AG20443 (cell line): Measurements from ENCODE around the gene ULK4.

Experiments
- DNase-seq: peaks from one replicate; pipeline ENCODE4 v3.0.0; 2012; ENCODE audit warnings: low spot score, mixed read lengths

Gene ULK4

GRCh38 chr3:41258239-41258800, 703.6 kb downstream of the ULK4 start:
- DNase-seq: no peak

GRCh38 chr3:41251593-41251992, 710.3 kb downstream of the ULK4 start:
- no peak for DNase-seq

GRCh38 chr3:41250825-41251224, 711.1 kb downstream of the ULK4 start:
- no peak for DNase-seq

DNA sequence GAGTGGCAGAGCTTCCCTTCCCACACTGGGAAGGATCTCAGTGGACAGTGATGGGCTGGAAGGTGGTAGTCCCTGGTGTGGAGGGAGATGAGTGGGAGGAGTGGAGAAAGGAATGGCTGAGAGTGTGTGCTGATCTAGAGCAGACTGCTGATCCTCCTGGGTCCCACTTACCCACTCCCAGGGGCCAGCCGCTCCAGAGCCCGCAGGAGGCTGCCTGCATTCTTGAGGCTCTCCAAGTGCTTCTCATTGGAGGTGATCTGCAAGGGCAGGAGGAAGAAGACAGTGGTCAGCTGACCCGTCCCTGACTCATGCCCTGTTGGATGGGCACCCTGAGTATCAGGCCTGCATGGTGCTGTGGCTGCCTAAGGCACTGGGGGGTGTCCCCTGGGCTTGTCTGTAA, 712.6 kb downstream of the ULK4 start:
- DNase-seq: no peak

GRCh38 chr3:41248525-41248924, 713.4 kb downstream of the ULK4 start:
- DNase-seq: no peak

- no peak for DNase-seq
These were observed 714.6 kb downstream of the ULK4 start for GRCh38 chr3:41247055-41248004.

- DNase-seq: no peak
These were observed 717.1 kb downstream of the ULK4 start for GRCh38 chr3:41244620-41245336.

DNA sequence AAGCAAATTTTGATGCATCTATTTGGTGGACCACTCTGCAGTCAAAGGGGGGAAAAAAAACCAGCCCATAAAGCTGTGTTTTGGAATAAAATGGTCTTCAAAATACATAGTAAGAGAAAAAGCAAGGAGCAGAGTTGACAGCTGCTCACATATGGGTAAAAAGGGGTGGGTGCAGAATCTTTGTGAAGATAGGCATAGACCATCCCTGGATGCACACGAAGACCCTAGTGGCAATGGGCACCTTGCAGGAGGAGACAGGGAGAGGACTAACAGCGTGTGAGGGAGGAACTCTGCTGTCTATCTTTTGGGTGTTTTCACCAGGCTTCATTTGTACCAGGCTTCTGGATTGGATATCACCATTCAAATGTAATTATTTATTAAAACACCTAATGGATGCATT, 718.7 kb downstream of the ULK4 start:
- DNase-seq: no peak

- no peak for DNase-seq
These were observed 719.9 kb downstream of the ULK4 start for GRCh38 chr3:41241800-41242571.

DNA sequence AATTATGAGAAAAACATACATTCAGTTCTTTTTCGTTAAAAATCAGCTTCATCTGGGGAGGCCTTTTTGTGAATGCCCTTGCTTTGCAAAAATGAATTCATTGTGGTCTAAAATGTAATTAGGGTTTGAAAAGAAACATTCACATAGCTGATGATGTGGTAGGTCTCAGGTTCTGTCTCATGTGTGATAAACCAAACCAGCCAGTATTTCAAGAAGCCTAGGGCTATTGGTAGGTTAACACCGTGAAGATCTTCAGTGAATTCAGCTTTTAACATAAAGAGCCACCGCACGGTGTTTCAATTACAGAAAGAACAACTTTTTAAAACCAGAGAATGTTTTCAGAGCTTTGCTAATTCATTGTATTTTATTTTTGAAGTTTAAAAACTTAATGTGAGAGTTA, 720.7 kb downstream of the ULK4 start:
- DNase-seq: no peak

DNA sequence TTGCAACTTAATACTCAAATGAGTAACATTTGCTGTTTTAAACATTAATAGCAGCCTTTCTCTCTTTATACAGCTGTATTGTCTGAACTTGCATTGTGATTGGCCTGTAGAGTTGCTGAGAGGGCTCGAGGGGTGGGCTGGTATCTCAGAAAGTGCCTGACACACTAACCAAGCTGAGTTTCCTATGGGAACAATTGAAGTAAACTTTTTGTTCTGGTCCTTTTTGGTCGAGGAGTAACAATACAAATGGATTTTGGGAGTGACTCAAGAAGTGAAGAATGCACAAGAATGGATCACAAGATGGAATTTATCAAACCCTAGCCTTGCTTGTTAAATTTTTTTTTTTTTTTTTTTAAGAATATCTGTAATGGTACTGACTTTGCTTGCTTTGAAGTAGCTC, 722.3 kb downstream of the ULK4 start:
- DNase-seq: peak; percentile 49

DNA sequence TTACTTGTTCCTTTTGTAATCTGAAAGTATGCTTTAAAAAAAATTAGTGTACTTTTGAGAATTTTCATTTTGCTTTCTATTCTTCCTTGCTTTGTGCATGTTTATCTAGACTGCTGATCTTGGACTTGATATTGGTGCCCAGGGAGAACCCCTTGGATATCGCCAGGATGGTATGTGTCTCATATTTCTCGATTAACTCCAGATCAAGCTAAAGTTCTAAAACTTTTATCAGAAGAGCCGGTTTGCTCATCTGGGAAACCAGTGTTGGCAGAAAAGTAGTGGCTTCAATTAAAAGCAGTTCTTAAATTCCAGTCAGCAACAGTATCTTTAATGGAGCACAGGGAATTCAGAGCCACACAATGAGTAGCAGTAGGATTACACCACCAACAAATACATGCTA, 724.0 kb downstream of the ULK4 start:
- DNase-seq: no peak

DNA sequence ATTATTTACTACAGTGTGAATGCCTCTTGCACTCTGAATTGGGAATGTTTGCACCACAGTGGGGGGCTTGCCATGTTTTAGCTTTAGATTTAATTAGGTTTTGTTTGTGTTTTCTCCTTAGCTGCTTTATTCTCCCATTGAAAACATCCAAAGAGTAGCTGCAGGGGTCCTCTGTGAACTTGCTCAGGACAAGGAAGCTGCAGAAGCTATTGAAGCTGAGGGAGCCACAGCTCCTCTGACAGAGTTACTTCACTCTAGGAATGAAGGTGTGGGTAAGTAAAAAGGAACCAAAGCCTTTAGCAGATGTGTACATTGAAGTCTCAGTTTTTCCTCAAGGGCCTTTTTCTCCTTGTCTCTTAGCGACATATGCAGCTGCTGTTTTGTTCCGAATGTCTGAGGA, 725.7 kb downstream of the ULK4 start:
- no peak for DNase-seq

- no peak for DNase-seq
These were observed 726.8 kb downstream of the ULK4 start for GRCh38 chr3:41234823-41235721.

GRCh38 chr3:41224120-41224806, 737.6 kb downstream of the ULK4 start:
- peak; percentile 87 for DNase-seq

- no peak for DNase-seq
These were observed 738.2 kb downstream of the ULK4 start for GRCh38 chr3:41223691-41224090.

- DNase-seq: no peak
These were observed 738.8 kb downstream of the ULK4 start for GRCh38 chr3:41223078-41223477.

GRCh38 chr3:41222501-41222900, 739.4 kb downstream of the ULK4 start:
- no peak for DNase-seq

GRCh38 chr3:41222012-41222411, 739.9 kb downstream of the ULK4 start:
- no peak for DNase-seq

DNA sequence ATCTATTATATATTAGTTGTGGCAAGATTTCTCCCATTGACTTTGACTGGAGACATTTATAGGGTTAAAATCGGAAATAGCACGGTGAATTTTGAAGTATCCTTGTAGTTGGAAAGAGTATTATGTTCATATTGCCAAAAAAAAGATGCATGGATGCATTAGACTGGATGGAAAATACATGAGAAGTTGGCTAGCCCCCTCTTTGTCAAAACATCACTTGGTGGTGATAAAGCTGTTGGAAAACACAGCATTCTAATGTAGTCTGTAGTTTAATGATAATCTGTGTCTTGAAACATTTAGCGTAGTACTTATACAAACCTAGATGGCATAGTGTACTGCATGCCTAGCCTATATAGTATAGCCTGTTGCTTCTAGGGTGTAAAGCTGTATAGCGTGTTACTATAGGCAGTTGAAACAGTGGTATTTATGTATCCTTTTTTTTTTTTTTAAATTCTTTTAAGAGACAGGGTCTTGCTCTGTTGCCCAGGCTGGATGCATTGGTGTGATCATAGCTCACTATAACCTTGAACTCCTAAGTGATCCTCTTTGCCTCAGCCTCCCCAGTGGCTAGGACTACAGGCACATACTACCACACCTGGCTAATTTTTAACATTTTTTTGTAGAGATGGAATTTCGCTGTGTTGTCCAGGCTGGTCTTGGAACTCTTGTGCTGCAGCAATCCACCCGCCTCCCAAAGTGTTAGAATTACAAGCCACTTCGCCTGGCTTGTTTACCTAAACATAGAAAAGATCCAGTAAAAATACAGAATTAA, 740.8 kb downstream of the ULK4 start:
- no peak for DNase-seq
